ENCODE results near the gene LAIR1. TPM values are rescaled to one million over a fixed set of nuclear protein-coding genes. Genes with fewer than 3 reads are reported as not detected.

LAIR1 gene
- total RNA-seq, 1 donor from 2014 or later, result 0.92 TPM

DNA sequence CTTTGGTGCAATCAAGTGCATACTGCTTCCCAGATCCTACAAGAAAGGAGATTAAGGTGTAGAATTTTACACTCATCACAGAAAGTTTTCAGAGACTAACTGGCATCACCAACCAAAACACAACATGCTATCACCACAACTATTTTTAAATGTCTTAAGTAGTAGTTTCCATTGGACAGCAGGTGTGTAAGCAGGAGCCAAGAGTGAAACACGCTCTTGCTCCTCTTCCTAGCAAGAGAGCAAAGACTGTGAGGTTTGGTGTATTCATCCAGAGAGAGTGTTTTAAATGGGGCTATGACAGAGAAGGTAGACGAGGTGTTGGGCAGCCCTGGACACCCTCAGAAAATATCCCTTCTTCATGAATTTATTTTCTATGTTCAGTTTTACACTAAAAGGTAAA, 13.3 kb downstream of the LAIR1 start:
- TF ChIP-seq, protein P1, sequence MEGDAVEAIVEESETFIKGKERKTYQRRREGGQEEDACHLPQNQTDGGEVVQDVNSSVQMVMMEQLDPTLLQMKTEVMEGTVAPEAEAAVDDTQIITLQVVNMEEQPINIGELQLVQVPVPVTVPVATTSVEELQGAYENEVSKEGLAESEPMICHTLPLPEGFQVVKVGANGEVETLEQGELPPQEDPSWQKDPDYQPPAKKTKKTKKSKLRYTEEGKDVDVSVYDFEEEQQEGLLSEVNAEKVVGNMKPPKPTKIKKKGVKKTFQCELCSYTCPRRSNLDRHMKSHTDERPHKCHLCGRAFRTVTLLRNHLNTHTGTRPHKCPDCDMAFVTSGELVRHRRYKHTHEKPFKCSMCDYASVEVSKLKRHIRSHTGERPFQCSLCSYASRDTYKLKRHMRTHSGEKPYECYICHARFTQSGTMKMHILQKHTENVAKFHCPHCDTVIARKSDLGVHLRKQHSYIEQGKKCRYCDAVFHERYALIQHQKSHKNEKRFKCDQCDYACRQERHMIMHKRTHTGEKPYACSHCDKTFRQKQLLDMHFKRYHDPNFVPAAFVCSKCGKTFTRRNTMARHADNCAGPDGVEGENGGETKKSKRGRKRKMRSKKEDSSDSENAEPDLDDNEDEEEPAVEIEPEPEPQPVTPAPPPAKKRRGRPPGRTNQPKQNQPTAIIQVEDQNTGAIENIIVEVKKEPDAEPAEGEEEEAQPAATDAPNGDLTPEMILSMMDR (IDR thresholded peaks at IDR 0.05; ENCODE audit: unreplicated experiment), result no peak
- Mint-ChIP-seq H3K4me1 (no peaks in the 10 kb centered on the region), H3K27me3 (ENCODE audit: low read depth) (peaks cover 35% of the 10 kb centered on the region), H3K36me3 (no peaks in the 10 kb centered on the region), H3K27ac (no peak overlapping the region), H3K4me3 (no peak overlapping the region), H3K9me3 (no peaks in the 10 kb centered on the region)
- no peak for DNase-seq (ENCODE audit: low spot score in 2 of 2, unreplicated experiment in 2 of 2)

DNA sequence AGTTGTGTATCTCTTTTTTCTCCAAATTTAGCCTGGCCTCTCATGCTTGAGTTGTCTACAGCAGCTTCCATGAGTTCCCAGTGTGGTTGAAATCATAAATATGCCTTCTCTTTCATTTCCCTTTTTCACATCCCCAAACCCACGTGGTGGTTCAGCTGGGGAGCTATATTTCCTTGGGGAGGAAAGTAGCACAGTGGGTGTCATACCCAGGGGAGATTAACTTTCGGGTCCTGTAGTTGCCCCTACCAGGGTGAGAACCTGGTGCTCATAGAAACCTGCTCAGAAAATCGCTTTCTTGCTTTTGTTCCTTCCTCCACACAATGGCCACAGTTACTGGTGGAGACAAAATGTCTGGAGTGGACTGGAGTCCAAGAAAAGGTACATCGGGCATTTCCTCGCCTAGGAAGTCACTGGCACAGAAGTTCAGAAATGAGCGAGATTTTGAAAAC, 18.8 kb downstream of the LAIR1 start:
- H3K27ac Mint-ChIP-seq, result no peak overlapping the region
- TF ChIP-seq, protein P1 (IDR thresholded peaks at IDR 0.05; ENCODE audit: unreplicated experiment), result no peak
- H3K4me3 Mint-ChIP-seq, result no peak overlapping the region
- no peaks in the 10 kb centered on the region for H3K36me3 Mint-ChIP-seq
- no peaks in the 10 kb centered on the region for H3K9me3 Mint-ChIP-seq
- H3K27me3 Mint-ChIP-seq (ENCODE audit: low read depth), result peaks cover 24% of the 10 kb centered on the region
- H3K4me1 Mint-ChIP-seq, result no peaks in the 10 kb centered on the region
- no peak for DNase-seq (ENCODE audit: low spot score in 2 of 2, unreplicated experiment in 2 of 2)

DNA sequence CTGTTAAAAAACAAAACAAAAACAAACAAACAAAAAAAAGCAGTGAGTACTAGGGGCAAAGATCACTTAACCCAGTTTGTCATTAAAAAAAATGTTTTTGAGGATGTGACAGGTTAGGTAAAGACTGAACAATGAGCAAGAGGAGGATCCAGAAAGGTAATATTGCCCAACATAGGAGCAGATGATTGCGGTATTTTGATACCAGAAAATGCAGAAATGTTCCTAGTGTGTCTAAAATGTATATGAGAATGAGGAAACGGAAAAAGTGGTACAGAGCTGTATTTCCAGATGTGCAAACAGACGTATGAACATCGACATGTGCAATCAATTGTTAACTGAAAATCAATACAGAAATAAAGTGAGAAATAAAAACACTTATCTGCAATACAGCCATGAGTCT, 20.9 kb downstream of the LAIR1 start:
- no peaks in the 10 kb centered on the region for H3K9me3 Mint-ChIP-seq
- H3K4me3 Mint-ChIP-seq, result no peak overlapping the region
- H3K27ac Mint-ChIP-seq, result no peak overlapping the region
- no peaks in the 10 kb centered on the region for H3K4me1 Mint-ChIP-seq
- TF ChIP-seq, protein P1 (IDR thresholded peaks at IDR 0.05; ENCODE audit: unreplicated experiment), result no peak
- DNase-seq (ENCODE audit: low spot score in 2 of 2, unreplicated experiment in 2 of 2), result no peak
- H3K27me3 Mint-ChIP-seq (ENCODE audit: low read depth), result peaks cover 24% of the 10 kb centered on the region
- H3K36me3 Mint-ChIP-seq, result no peaks in the 10 kb centered on the region

DNA sequence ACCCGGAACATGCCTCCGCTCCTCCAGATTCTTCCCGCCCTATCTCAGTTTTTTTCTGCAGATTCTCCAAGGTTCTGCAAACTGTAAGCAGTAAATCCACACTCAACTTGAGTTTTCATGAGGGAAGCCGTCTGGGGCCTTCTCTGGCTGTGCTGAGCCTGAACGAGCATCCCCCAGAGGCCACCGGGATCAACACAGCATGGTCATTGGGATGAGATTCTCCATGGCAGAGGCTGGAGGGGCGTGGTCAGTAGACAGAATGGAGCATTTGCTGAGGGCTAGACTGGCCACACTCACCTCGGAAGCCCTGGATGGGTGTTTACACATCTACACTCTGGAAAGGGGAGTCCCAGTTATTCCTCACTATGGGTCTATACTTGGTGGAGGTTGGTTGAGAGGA, 23.4 kb downstream of the LAIR1 start:
- H3K9me3 Mint-ChIP-seq, result no peaks in the 10 kb centered on the region
- no peaks in the 10 kb centered on the region for H3K36me3 Mint-ChIP-seq
- H3K27ac Mint-ChIP-seq, result no peak overlapping the region
- no peak overlapping the region for H3K4me3 Mint-ChIP-seq
- DNase-seq (ENCODE audit: low spot score in 2 of 2, unreplicated experiment in 2 of 2), result no peak
- TF ChIP-seq, protein P1 (IDR thresholded peaks at IDR 0.05; ENCODE audit: unreplicated experiment), result no peak
- no peaks in the 10 kb centered on the region for H3K4me1 Mint-ChIP-seq
- H3K27me3 Mint-ChIP-seq (ENCODE audit: low read depth), result peaks cover 15% of the 10 kb centered on the region

DNA sequence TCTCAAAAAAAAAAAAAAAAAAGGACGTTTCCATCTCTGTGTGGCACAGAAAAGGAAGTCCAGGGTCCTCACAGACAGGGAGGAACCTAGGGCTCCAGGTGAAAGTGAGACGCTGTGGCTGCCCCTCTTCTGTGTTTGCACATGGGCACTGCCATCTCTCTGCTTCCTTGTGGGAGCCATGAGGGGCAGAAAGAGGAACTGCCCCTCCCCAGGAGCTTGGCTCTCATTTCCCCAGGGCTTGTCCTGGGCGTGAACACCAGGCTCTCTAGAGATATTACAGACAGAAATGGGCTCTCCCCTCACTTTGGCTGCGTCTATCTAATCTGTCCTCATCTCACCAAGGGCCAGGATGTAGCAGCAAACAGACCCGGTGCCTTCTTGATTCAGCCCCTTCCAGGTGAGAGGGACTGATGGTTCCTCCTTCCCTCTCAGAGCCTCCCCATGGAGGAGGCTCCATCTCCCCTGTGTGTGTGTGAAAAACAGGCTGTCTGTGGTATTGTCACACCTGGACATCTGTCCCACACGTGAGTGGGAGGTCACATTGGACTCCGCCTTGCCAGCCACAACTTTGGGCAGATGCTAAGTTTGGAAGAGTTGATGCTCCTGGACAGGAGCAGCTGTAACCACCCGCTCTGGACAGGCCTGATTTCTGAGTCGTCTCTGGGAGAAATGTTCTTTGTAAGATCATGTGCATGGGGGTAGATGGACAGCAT, 24.9 kb downstream of the LAIR1 start:
- Mint-ChIP-seq H3K36me3 (no peaks in the 10 kb centered on the region), H3K27ac (no peak overlapping the region), H3K27me3 (ENCODE audit: low read depth) (peaks cover 16% of the 10 kb centered on the region), H3K9me3 (no peaks in the 10 kb centered on the region), H3K4me1 (no peaks in the 10 kb centered on the region), H3K4me3 (no peak overlapping the region)
- TF ChIP-seq, protein P1 (IDR thresholded peaks at IDR 0.05; ENCODE audit: unreplicated experiment), result no peak
- no peak for DNase-seq (ENCODE audit: low spot score in 2 of 2, unreplicated experiment in 2 of 2)

All from mesothelial cell of epicardium (in vitro differentiated cells).